ELR (cell line): Measurements from ENCODE around the gene CYB561.

ENCODE experiments used
- DNase-seq: peaks from one replicate; pipeline ENCODE4 v3.0.0-alpha.2; 2015; ENCODE audit warnings: low read depth

CYB561 gene

GRCh38 chr17:63445954-63446752 lies at the start of gene CYB561:
Gene CYB561 (minus strand): TSS chr17:63446306. CDS start chr17:63437547, 8,759 bp downstream.
- DNase-seq: peak; percentile 73

GRCh38 chr17:63495491-63495890 lies 49.4 kb upstream of the CYB561 start:
- no peak for DNase-seq

- DNase-seq: no peak
These were observed 48.3 kb upstream of the CYB561 start for GRCh38 chr17:63494300-63494928.

- no peak for DNase-seq
These were observed 47.3 kb upstream of the CYB561 start for GRCh38 chr17:63493411-63493810.

GRCh38 chr17:63492940-63493339 lies 46.8 kb upstream of the CYB561 start:
- DNase-seq: no peak

GRCh38 chr17:63491977-63492618 lies 46.0 kb upstream of the CYB561 start:
- DNase-seq: no peak

- DNase-seq: no peak
These were observed 45.3 kb upstream of the CYB561 start for GRCh38 chr17:63491413-63491812.

GRCh38 chr17:63490858-63491400 lies 44.8 kb upstream of the CYB561 start:
- no peak for DNase-seq

- no peak for DNase-seq
These were observed 44.2 kb upstream of the CYB561 start for GRCh38 chr17:63490329-63490728.

GRCh38 chr17:63489291-63489690 lies 43.2 kb upstream of the CYB561 start:
- no peak for DNase-seq

GRCh38 chr17:63488851-63489250 lies 42.7 kb upstream of the CYB561 start:
- no peak for DNase-seq

- DNase-seq: no peak
These were observed 40.9 kb upstream of the CYB561 start for GRCh38 chr17:63487014-63487339.

- no peak for DNase-seq
These were observed 40.4 kb upstream of the CYB561 start for GRCh38 chr17:63486317-63487013.

GRCh38 chr17:63483655-63484575 lies 37.8 kb upstream of the CYB561 start:
- DNase-seq: no peak

GRCh38 chr17:63483038-63483437 lies 36.9 kb upstream of the CYB561 start:
- DNase-seq: no peak

GRCh38 chr17:63482509-63482908 lies 36.4 kb upstream of the CYB561 start:
- no peak for DNase-seq

GRCh38 chr17:63481488-63481870 lies 35.4 kb upstream of the CYB561 start:
- DNase-seq: no peak

- DNase-seq: no peak
These were observed 34.9 kb upstream of the CYB561 start for GRCh38 chr17:63480826-63481487.

- no peak for DNase-seq
These were observed 34.2 kb upstream of the CYB561 start for GRCh38 chr17:63480192-63480784.

GRCh38 chr17:63479495-63480184 lies 33.5 kb upstream of the CYB561 start:
- DNase-seq: no peak
